WERI-Rb-1 (cell line): ENCODE data around the gene SLC4A9.

Source experiments
- DNase-seq: peaks from one replicate; pipeline ENCODE4 v3.0.0-alpha.2; 2020
- H3K27ac ChIP-seq: fragments of 250-450 bp; sonication (Bioruptor Pico); 2 replicates; pipeline ENCODE4 v1.5.1; 2020; ENCODE audit warnings: mild to moderate bottlenecking, moderate library complexity
- H3K27me3 ChIP-seq: fragments of 250-450 bp; sonication (Bioruptor Pico); 2 replicates; pipeline ENCODE4 v1.5.1; 2021; ENCODE audit warnings: mild to moderate bottlenecking, low read depth, moderate library complexity; ENCODE audit not compliant: insufficient read depth, severe bottlenecking
- H3K36me3 ChIP-seq: fragments of 250-450 bp; sonication (Bioruptor Pico); 2 replicates; pipeline ENCODE4 v1.5.1; 2020; ENCODE audit warnings: mild to moderate bottlenecking, moderate library complexity
- H3K4me3 ChIP-seq: 2 replicates; pipeline ENCODE4 v1.5.1; 2011; ENCODE audit warnings: low read depth, mild to moderate bottlenecking, control low read depth, low read length
- H3K9me3 ChIP-seq: fragments of 250-450 bp; sonication (Bioruptor Pico); 2 replicates; pipeline ENCODE4 v1.5.1; 2021; ENCODE audit warnings: mild to moderate bottlenecking, moderate library complexity; ENCODE audit not compliant: severe bottlenecking
- TF ChIP-seq, protein P1 (sequence below): IDR thresholded peaks from 2 replicates; pipeline ENCODE4 v1.5.1; 2011; ENCODE audit warnings: low read depth, mild to moderate bottlenecking, control low read depth, inconsistent platforms, low read length

Gene SLC4A9

DNA sequence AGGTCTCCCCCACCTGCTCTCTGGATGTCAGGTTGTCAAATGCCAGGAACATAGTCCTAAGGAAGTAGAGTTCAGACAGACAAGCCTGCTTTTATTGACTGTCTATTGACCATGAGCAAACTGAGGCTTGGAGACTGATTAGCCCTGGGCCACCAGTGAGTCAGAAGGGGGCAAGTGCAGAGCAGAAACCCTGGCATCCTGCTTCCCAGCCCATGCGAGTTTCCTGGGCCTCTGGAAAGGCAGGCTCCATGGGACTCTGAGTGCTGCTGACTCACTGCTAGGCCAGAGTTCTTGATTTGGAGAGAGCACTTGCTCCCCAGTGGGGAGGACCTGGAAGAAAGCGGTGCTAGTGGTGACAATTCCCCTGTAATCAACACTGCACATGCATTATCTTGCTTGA, 10.8 kb upstream of the SLC4A9 start:
- Histone ChIP-seq H3K27me3 (peaks cover 11% of the 10 kb centered on the region), H3K36me3 (no peaks in the 10 kb centered on the region), H3K27ac (no peak overlapping the region), H3K9me3 (no peaks in the 10 kb centered on the region), H3K4me3 (no peak overlapping the region)
- TF ChIP-seq, protein P1, sequence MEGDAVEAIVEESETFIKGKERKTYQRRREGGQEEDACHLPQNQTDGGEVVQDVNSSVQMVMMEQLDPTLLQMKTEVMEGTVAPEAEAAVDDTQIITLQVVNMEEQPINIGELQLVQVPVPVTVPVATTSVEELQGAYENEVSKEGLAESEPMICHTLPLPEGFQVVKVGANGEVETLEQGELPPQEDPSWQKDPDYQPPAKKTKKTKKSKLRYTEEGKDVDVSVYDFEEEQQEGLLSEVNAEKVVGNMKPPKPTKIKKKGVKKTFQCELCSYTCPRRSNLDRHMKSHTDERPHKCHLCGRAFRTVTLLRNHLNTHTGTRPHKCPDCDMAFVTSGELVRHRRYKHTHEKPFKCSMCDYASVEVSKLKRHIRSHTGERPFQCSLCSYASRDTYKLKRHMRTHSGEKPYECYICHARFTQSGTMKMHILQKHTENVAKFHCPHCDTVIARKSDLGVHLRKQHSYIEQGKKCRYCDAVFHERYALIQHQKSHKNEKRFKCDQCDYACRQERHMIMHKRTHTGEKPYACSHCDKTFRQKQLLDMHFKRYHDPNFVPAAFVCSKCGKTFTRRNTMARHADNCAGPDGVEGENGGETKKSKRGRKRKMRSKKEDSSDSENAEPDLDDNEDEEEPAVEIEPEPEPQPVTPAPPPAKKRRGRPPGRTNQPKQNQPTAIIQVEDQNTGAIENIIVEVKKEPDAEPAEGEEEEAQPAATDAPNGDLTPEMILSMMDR = no peak
- no peak for DNase-seq

DNA sequence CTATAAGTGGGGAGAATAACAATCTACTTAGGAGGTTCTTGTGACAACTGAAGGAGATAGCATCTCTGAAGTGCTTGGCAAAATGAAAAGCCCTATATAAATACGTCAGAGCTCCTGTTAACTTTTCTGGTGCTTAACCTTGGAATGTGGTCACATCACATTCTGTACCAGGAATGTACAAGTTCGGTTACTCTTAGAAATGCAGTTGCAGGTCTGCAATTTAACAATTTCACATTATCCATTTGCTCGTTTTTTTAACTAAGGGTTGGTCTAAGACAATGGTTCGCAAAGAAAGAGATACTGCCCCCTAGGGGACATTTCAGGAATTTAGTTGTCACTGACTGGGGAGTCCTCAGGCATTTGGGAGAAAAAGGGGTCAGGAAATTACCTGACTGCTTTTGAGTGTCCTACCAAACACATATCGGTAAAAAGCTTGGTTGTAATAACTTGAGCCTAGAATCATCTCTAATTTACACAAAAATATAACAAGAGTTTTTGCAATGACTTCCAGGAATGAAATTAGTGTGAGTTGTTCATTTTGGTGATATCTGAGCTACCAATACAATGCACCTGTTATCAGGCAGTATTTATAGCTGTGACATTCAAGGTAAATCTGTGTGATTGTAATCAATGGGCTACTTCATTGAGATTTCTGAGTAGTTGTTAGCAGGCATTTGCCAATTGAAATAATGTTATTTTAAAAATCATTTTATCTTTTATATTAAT, 8.2 kb upstream of the SLC4A9 start:
- TF ChIP-seq, protein P1 = peak; percentile 67

DNA sequence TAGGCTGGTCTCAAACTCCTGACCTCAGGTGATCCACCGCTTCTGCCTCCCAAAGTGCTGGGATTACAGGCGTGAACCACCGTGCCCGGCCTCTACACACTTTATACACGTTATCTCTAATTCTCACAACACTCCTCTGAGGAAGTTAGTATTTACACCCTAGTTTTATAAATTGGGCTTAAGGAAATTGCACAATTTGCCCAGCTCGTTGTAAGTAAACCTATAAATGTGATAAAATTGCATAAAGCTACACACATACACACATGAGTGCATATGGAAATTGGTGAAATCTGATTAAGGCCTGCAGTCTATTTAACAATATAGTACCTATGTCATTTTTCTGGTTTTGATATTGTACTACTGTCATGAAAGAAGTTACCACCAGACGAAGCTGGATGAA, 4.4 kb upstream of the SLC4A9 start:
- H3K9me3 ChIP-seq = no peaks in the 10 kb centered on the region
- no peak overlapping the region for H3K4me3 ChIP-seq
- no peaks in the 10 kb centered on the region for H3K27me3 ChIP-seq
- TF ChIP-seq, protein P1 = no peak
- DNase-seq = no peak
- no peaks in the 10 kb centered on the region for H3K36me3 ChIP-seq
- no peak overlapping the region for H3K27ac ChIP-seq

More for the DNA sequence above, 8.2 kb upstream of the SLC4A9 start:
- H3K9me3 ChIP-seq = no peaks in the 10 kb centered on the region
- no peak overlapping the region for H3K4me3 ChIP-seq
- H3K27me3 ChIP-seq = peaks cover 4% of the 10 kb centered on the region
- H3K36me3 ChIP-seq = no peaks in the 10 kb centered on the region
- DNase-seq = peak; percentile 53
- no peak overlapping the region for H3K27ac ChIP-seq

DNA sequence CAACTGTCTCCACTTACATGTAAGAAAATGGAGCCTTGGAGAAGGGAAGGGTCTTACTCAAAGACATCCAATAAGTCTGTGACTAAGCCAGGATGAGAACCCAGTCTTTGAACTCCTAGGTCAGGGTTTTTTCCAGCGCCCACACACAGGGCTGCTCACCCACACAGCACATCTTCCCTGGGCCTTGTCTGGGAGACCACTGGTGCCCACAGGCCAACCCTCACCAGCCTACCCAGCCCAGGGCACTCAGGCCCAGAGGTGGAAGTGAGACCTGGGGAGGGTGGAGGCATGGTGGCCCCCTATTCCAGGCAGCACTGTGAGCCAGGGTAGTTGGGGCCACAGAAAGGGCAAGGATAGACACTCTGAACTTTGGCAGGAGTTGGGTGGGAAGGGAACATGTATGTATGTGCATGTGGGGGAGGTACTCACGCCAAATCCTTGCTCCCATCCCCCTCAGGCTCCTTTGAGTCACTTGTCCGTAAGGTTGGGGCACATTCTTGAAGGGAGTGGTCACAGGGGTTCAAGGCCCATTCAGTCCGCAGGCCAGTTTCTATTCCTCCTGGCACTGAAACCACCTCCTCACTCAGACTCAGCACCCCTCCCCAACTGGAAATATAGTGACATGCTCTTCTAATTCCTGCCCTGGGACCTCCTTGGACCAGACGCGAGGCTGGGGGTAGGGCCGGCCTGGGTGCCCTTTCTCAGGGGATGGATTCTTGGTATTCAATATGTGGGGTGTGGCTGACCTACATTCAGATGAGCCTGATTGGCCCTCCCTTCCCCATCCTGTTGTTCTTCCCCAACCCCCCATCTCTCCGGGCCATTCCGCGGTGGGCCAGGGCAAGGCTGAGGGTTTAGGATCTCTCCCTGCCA, 2.9 kb upstream of the SLC4A9 start:
- H3K4me3 ChIP-seq = no peak overlapping the region
- H3K27ac ChIP-seq = no peak overlapping the region
- TF ChIP-seq, protein P1 = no peak
- no peak for DNase-seq
- H3K36me3 ChIP-seq = no peaks in the 10 kb centered on the region
- H3K27me3 ChIP-seq = no peaks in the 10 kb centered on the region
- no peaks in the 10 kb centered on the region for H3K9me3 ChIP-seq

DNA sequence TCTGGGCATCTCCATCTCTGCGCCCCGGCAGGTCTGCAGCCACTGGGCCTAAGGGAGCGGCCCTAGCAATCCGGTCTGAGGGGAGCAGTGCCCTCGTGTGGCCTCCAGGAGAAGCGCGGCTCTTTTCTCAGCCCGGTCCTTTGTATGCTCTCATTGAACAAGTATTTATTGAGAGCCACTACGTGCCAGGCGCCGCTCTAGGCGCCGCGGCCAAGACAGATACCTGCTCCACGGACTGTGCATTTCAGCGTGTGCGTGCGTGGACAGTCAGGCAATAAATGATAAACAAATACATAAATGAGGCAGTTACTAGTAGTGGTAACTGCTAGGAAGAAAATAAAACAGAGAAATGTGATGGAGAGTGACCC, 2.3 kb upstream of the SLC4A9 start:
- TF ChIP-seq, protein P1 = peak; percentile 88
- H3K27me3 ChIP-seq = no peaks in the 10 kb centered on the region
- H3K9me3 ChIP-seq = no peaks in the 10 kb centered on the region
- no peaks in the 10 kb centered on the region for H3K36me3 ChIP-seq
- no peak overlapping the region for H3K4me3 ChIP-seq
- no peak overlapping the region for H3K27ac ChIP-seq
- DNase-seq = peak; percentile 84
